Measurements from ENCODE around the gene FEM1B.

The FEM1B gene

DNA sequence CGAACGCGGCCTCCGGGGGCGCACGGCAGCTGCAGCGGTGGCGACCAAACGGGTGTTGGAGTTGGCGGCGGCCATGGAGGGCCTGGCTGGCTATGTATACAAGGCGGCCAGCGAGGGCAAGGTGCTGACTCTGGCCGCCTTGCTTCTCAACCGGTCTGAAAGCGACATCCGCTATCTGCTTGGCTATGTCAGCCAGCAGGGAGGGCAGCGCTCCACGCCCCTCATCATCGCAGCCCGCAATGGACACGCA lies 725 bp downstream of the FEM1B start:
- no peaks in the 10 kb centered on the region for H3K27me3 ChIP-seq (ENCODE audit: low read depth, low read length)
- H3K4me1 ChIP-seq (ENCODE audit: control insufficient read depth in 1 of 2, insufficient read depth in 2 of 2, low read length in 2 of 2), result peaks cover 29 to 42% of the 10 kb centered on the region in 2 donors
- H3K36me3 ChIP-seq (ENCODE audit: control insufficient read depth in 1 of 2, insufficient read depth in 2 of 2, low read length in 2 of 2), result peaks cover 0 to 12% of the 10 kb centered on the region in 2 donors
- H3K9me3 ChIP-seq (ENCODE audit: control insufficient read depth in 1 of 2, low read length in 2 of 2), result no peaks in the 10 kb centered on the region
- H3K27ac ChIP-seq (ENCODE audit: low read length), result peak overlapping the region; percentile 99
- peak overlapping the region; percentile 83 to 89 for H3K4me3 ChIP-seq (ENCODE audit: low read depth in 1 of 2, low read length in 2 of 2)

DNA sequence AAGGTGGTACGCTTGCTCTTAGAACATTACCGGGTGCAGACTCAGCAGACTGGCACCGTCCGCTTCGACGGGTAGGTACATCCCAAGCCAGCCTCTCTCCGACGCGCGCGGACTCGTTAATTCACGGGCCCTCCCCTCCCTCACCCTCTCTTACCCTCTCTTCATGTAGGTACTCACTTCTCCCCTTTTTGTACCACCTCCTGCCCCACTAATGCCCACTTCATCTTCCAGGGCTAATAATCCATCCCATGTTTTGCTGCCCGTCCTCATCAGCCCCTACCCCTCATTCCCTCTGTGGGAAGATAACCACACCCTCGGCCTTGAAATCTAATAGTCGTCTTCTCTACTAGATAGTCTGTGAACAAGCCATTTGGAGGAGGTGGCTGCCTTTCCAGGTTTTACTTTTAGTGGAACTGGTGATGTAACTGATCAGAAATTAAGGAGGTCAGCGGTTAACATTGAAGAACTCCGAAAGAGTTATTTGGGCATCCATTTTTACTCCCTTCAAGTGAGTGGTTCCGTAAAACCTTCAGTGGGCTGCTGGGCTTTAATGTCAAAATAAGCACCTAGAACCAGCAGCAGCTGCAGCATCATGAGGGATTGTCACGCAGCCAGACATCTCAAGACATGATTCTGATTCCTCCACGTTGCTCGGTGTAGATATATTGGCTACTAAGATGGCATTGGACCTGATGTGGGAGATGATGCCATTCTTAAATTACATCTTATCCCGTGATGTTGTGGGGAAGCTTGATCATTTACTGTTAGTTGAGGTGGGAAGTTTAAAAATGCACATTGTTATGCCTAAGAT lies 1.3 kb downstream of the FEM1B start:
- Histone ChIP-seq H3K9me3 (ENCODE audit: control insufficient read depth in 1 of 2, low read length in 2 of 2) (no peaks in the 10 kb centered on the region), H3K4me1 (ENCODE audit: control insufficient read depth in 1 of 2, insufficient read depth in 2 of 2, low read length in 2 of 2) (peaks cover 29 to 42% of the 10 kb centered on the region in 2 donors), H3K27ac (ENCODE audit: low read length) (peak overlapping the region; percentile 99), H3K27me3 (ENCODE audit: low read depth, low read length) (no peaks in the 10 kb centered on the region), H3K36me3 (ENCODE audit: control insufficient read depth in 1 of 2, insufficient read depth in 2 of 2, low read length in 2 of 2) (peaks cover 0 to 12% of the 10 kb centered on the region in 2 donors), H3K4me3 (ENCODE audit: low read depth in 1 of 2, low read length in 2 of 2) (peak overlapping the region; percentile 83 to 89)

GRCh38 chr15:68279779-68280753 lies 2.5 kb downstream of the FEM1B start:
- no peaks in the 10 kb centered on the region for H3K27me3 ChIP-seq (ENCODE audit: low read depth, low read length)
- peaks cover 29 to 43% of the 10 kb centered on the region in 2 donors for H3K4me1 ChIP-seq (ENCODE audit: control insufficient read depth in 1 of 2, insufficient read depth in 2 of 2, low read length in 2 of 2)
- H3K27ac ChIP-seq (ENCODE audit: low read length), result peak overlapping the region; percentile 99
- H3K36me3 ChIP-seq (ENCODE audit: control insufficient read depth in 1 of 2, insufficient read depth in 2 of 2, low read length in 2 of 2), result peaks cover 5 to 19% of the 10 kb centered on the region in 2 donors
- peak overlapping the region; percentile 83 to 89 for H3K4me3 ChIP-seq (ENCODE audit: low read depth in 1 of 2, low read length in 2 of 2)
- H3K9me3 ChIP-seq (ENCODE audit: control insufficient read depth in 1 of 2, low read length in 2 of 2), result no peaks in the 10 kb centered on the region

GRCh38 chr15:68281008-68281407 lies 3.5 kb downstream of the FEM1B start:
- Histone ChIP-seq H3K4me3 (ENCODE audit: low read depth in 1 of 2, low read length in 2 of 2) (peak overlapping the region; percentile 83 to 89), H3K9me3 (ENCODE audit: control insufficient read depth in 1 of 2, low read length in 2 of 2) (no peaks in the 10 kb centered on the region), H3K27ac (ENCODE audit: low read length) (peak overlapping the region; percentile 99), H3K27me3 (ENCODE audit: low read depth, low read length) (no peaks in the 10 kb centered on the region), H3K4me1 (ENCODE audit: control insufficient read depth in 1 of 2, insufficient read depth in 2 of 2, low read length in 2 of 2) (peaks cover 26 to 45% of the 10 kb centered on the region in 2 donors), H3K36me3 (ENCODE audit: control insufficient read depth in 1 of 2, insufficient read depth in 2 of 2, low read length in 2 of 2) (peaks cover 5 to 23% of the 10 kb centered on the region in 2 donors)

DNA sequence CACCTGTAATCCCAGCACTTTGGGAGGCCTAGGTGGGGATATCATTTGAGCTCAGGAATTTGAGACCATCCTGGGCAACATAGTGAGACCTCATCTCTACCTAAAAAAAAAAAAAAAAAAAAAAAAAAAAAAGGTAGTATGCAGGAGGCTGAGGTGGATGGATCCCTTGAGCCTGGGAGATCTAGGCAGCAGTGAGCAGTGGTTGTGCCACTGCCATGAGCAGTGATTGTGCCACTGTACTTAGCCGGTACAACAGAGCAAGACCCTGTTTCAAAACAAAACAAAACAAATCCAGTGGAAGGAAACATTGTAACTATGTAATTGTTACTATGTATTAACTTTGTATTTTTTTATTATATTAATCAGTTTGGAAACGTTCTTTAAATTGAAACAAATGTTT lies 5.9 kb downstream of the FEM1B start:
- Histone ChIP-seq H3K27me3 (ENCODE audit: low read depth, low read length) (no peaks in the 10 kb centered on the region), H3K36me3 (ENCODE audit: control insufficient read depth in 1 of 2, insufficient read depth in 2 of 2, low read length in 2 of 2) (peaks cover 5 to 11% of the 10 kb centered on the region in 2 donors), H3K27ac (ENCODE audit: low read length) (no peak overlapping the region), H3K9me3 (ENCODE audit: control insufficient read depth in 1 of 2, low read length in 2 of 2) (no peaks in the 10 kb centered on the region), H3K4me3 (ENCODE audit: low read depth in 1 of 2, low read length in 2 of 2) (no peak overlapping the region), H3K4me1 (ENCODE audit: control insufficient read depth in 1 of 2, insufficient read depth in 2 of 2, low read length in 2 of 2) (peaks cover 19 to 54% of the 10 kb centered on the region in 2 donors)

GRCh38 chr15:68284616-68285258 lies 7.2 kb downstream of the FEM1B start:
- no peak overlapping the region for H3K27ac ChIP-seq (ENCODE audit: low read length)
- H3K4me1 ChIP-seq (ENCODE audit: control insufficient read depth in 1 of 2, insufficient read depth in 2 of 2, low read length in 2 of 2), result peaks cover 19 to 56% of the 10 kb centered on the region in 2 donors
- H3K36me3 ChIP-seq (ENCODE audit: control insufficient read depth in 1 of 2, insufficient read depth in 2 of 2, low read length in 2 of 2), result peaks cover 9 to 14% of the 10 kb centered on the region in 2 donors
- no peak overlapping the region for H3K4me3 ChIP-seq (ENCODE audit: low read depth in 1 of 2, low read length in 2 of 2)
- H3K9me3 ChIP-seq (ENCODE audit: control insufficient read depth in 1 of 2, low read length in 2 of 2), result no peaks in the 10 kb centered on the region
- H3K27me3 ChIP-seq (ENCODE audit: low read depth, low read length), result no peaks in the 10 kb centered on the region

DNA sequence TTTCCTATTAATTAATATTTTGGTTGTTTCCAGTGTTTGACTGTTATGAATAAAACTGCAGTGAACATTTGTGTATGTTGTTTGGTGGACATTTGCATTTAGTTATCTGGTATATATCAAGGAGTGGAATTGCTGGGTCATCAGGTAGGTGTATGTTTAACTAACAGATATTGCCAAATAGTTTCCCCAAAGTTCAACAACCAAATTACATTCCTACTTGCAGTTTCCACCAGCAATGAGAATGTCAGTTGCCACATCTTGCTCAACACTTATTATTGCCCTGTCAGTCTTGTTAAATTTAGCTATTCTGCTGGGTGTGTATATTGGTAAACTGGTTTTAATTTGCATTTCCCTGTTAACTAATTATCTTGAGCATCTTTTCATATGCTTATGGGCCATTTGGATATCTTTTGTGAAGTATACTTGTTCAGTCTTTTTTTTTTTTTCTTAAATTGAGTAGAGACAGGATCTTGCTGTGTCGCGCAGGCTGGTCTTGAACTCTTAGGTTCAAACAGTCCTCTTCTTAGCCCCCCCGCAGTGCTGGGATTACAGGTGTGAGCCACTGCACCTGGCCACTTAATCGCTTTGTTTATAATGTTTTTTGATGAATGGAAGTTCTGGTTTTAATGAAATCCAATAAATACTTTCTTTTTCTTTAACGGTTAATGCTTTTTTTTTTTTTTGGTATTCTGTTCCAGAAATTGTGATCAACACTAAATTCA lies 7.9 kb downstream of the FEM1B start:
- no peak overlapping the region for H3K4me3 ChIP-seq (ENCODE audit: low read depth in 1 of 2, low read length in 2 of 2)
- peaks cover 15 to 21% of the 10 kb centered on the region in 2 donors for H3K36me3 ChIP-seq (ENCODE audit: control insufficient read depth in 1 of 2, insufficient read depth in 2 of 2, low read length in 2 of 2)
- peaks cover 12 to 50% of the 10 kb centered on the region in 2 donors for H3K4me1 ChIP-seq (ENCODE audit: control insufficient read depth in 1 of 2, insufficient read depth in 2 of 2, low read length in 2 of 2)
- no peaks in the 10 kb centered on the region for H3K27me3 ChIP-seq (ENCODE audit: low read depth, low read length)
- H3K27ac ChIP-seq (ENCODE audit: low read length), result no peak overlapping the region
- no peaks in the 10 kb centered on the region for H3K9me3 ChIP-seq (ENCODE audit: control insufficient read depth in 1 of 2, low read length in 2 of 2)

DNA sequence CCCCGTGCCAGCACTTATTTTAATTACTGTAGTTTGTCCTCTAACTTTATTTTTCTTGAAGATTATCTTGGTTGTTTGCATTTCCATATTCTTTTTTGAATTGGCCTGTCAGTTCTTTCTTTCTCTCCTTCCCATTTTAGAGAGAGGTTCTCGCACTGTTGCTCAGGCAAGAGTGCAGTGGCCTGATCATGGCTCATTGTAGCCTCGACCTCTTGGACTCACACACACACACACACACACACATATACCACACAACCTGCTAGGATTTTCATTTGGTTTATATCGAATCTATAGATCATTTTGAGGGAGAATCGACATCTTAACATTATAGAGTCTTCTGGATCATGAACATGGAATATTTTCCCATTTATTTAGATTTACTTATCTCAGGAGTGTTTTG lies 8.7 kb downstream of the FEM1B start:
- peaks cover 24 to 26% of the 10 kb centered on the region in 2 donors for H3K36me3 ChIP-seq (ENCODE audit: control insufficient read depth in 1 of 2, insufficient read depth in 2 of 2, low read length in 2 of 2)
- H3K4me3 ChIP-seq (ENCODE audit: low read depth in 1 of 2, low read length in 2 of 2), result no peak overlapping the region
- H3K27ac ChIP-seq (ENCODE audit: low read length), result no peak overlapping the region
- peaks cover 4 to 44% of the 10 kb centered on the region in 2 donors for H3K4me1 ChIP-seq (ENCODE audit: control insufficient read depth in 1 of 2, insufficient read depth in 2 of 2, low read length in 2 of 2)
- no peaks in the 10 kb centered on the region for H3K27me3 ChIP-seq (ENCODE audit: low read depth, low read length)
- H3K9me3 ChIP-seq (ENCODE audit: control insufficient read depth in 1 of 2, low read length in 2 of 2), result no peaks in the 10 kb centered on the region

- H3K27ac ChIP-seq (ENCODE audit: low read length), result no peak overlapping the region
- H3K4me1 ChIP-seq (ENCODE audit: control insufficient read depth in 1 of 2, insufficient read depth in 2 of 2, low read length in 2 of 2), result peaks cover 0 to 53% of the 10 kb centered on the region in 2 donors
- no peak overlapping the region for H3K4me3 ChIP-seq (ENCODE audit: low read depth in 1 of 2, low read length in 2 of 2)
- no peaks in the 10 kb centered on the region for H3K27me3 ChIP-seq (ENCODE audit: low read depth, low read length)
- peaks cover 29 to 31% of the 10 kb centered on the region in 2 donors for H3K36me3 ChIP-seq (ENCODE audit: control insufficient read depth in 1 of 2, insufficient read depth in 2 of 2, low read length in 2 of 2)
- no peaks in the 10 kb centered on the region for H3K9me3 ChIP-seq (ENCODE audit: control insufficient read depth in 1 of 2, low read length in 2 of 2)
Measured at GRCh38 chr15:68289057-68289456, 11.5 kb downstream of the FEM1B start.

DNA sequence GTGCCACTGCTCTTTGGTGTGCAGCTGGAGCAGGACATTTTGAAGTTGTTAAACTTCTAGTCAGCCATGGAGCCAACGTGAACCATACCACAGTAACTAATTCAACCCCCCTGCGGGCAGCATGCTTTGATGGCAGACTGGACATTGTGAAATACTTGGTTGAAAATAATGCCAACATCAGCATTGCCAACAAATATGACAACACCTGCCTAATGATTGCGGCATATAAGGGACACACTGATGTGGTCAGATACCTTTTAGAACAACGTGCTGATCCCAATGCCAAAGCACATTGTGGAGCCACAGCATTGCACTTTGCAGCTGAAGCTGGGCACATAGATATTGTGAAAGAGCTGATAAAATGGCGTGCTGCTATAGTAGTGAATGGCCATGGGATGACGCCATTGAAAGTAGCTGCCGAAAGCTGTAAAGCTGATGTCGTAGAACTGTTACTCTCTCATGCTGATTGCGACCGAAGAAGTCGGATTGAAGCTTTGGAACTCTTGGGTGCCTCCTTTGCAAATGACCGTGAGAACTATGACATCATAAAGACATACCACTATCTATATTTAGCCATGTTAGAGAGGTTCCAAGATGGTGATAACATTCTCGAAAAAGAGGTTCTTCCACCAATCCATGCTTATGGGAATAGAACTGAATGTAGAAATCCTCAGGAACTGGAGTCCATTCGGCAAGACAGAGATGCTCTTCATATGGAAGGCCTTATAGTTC lies 12.2 kb downstream of the FEM1B start:
- no peak overlapping the region for H3K4me3 ChIP-seq (ENCODE audit: low read depth in 1 of 2, low read length in 2 of 2)
- H3K27me3 ChIP-seq (ENCODE audit: low read depth, low read length), result no peaks in the 10 kb centered on the region
- peaks cover 24 to 28% of the 10 kb centered on the region in 2 donors for H3K36me3 ChIP-seq (ENCODE audit: control insufficient read depth in 1 of 2, insufficient read depth in 2 of 2, low read length in 2 of 2)
- H3K9me3 ChIP-seq (ENCODE audit: control insufficient read depth in 1 of 2, low read length in 2 of 2), result no peaks in the 10 kb centered on the region
- H3K4me1 ChIP-seq (ENCODE audit: control insufficient read depth in 1 of 2, insufficient read depth in 2 of 2, low read length in 2 of 2), result peaks cover 0 to 58% of the 10 kb centered on the region in 2 donors
- H3K27ac ChIP-seq (ENCODE audit: low read length), result no peak overlapping the region
